NCI-H748 (cell line): ENCODE data around the gene CFAP141.
"Not testable (repeated sequence)": the region's sequence is repeated elsewhere in the genome, so short reads cannot be mapped to it uniquely, and the experiment has no call there.

Experiments used
- DNase-seq: peaks from one replicate; lab custom pipeline; 2025; ENCODE audit not compliant: unreplicated experiment; lab: John Stamatoyannopoulos, UW

The CFAP141 gene

DNA sequence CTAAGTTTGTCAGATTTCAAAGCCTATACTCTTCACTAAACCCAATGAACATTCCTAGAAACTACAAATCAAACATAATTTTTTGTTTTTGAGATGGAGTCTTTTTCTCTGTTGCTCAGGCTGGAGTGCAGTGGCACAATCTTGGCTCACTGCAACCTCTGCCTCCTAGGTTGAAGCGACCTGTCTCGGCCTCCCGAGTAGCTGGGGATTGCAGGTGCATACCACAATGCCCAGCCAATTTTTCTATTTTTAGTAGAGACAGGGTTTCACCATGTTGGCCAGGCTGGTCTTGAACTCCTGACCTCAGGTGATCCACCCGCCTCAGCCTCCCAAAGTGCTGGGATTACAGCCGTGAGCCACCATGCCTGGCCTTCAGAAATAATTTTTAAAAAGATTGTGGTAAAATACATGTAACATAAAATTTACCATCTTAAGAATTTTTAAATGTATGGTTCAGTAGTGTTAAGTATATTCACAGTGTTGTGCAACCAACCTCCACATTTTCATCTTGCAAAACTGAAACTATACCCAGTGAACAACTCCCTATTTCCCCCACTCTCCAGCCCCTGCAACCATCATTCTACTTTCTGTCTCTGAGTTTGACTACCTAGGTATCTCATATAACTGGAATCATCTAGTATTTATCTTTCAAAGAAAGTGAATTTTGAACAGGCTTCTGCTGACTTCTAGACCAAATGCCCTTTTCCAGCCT is 2.7 kb upstream of the CFAP141 start:
- DNase-seq = no peak

DNA sequence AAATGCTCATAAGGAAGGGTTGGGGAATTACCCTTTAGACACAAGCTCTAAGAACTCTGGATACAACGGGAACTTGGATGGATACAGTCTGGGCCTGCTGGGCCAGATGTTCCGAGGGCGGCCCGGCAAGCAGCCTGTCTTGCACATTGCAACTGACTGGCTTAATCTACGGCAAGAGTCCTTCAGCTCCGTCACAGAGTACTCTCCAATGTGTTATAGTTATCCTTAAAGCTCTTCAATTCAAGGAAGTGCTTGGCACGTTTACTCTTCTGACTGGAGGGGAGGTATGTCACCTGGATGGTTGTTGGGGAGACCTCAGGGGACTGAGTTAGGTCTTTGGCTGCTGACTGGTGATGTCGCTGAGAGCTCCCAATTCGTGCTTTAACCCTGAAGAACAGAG is 1.1 kb upstream of the CFAP141 start:
- DNase-seq = no peak

DNA sequence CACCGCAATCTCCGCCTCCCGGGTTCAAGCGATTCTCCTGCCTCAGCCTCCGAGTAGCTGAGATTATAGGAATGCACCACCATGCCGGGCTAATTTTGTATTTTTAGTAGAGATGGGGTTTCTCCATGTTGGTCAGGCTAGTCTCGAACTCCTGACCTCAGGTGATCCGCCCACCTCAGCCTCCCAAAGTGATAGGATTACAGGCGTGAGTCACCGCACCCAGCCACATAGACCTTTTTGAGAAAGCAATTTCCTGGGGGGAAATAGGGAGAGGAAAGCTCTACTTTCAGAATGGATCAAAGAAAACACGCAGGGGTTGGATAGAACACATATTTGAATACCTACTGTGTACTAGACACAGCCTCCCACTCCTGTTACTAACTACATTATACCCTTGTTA is 355 bp downstream of the CFAP141 start:
- DNase-seq = not testable (repeated sequence)

DNA sequence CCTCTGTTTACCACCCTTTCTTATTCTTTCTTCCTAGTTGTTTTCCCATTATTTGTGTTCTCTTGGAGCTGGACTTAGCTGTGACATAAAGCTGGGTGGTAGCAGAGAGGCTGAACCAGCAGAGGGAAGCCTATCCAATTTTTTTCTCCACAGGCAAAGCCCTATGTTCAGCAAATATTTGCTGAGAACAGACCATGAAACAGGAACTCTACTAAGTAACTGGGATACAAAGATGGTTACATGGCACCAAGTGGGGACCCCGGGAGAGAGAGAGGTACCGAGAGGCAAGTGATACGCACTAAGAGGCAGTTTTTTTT is 6.6 kb downstream of the CFAP141 start:
- DNase-seq = no peak

DNA sequence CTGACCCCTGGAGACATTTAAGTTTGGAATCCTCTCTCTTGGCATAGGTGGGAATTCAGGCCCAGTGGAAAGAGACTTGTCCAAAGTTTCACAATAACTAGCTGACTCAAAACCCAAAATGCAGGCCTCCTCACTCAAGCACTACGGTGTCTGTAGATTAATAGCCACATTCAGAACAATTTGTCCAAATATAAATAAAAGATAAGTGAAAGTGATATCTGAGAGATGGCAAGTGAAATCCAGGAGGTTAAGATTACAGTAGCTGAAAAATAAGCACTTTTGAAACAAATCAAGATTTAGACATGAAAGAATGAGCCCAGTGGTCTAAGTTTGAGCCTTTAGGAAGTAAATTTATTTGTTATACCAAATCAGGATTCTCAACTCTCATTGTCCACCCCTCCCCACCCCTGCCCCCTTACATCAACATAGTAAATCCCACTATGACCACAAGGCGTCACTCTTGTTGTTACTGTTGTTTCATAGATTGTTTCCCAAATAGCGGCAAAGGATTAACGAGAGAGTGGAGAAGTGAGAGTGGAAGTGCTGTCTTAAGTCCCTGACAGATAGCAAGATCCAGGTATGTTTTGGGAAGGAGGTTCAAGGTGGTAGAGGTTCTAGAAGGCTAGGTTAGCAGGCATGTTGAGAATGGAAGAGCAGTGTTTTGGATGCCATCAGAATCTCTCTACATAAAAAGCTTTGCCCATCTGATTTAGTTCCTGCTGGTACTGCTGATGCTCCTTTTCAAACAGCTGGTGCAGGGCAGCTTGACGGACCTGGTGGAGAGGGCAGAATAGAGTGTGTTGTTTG is 7.2 kb downstream of the CFAP141 start:
- peak; percentile 70 for DNase-seq

DNA sequence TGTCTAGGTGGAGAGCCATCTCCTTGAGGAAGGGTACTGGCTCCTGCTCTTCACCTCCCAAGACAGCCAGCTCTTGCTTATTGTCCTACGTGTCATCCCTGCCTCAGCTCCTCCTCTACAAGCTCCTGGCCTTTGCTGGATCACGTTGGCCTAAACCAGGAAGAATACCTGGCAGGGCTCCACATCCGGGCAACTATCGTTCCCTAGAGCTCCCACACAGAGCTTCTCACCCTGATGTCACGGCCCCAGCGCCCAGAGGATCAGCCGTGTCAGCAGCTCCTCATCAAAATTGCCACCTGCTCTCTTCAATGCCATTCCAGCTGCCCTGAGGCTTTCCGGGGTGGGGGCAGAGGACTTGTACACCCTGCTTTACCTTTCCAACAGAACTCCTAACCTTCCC is 12.3 kb downstream of the CFAP141 start:
- peak; percentile 20 for DNase-seq

DNA sequence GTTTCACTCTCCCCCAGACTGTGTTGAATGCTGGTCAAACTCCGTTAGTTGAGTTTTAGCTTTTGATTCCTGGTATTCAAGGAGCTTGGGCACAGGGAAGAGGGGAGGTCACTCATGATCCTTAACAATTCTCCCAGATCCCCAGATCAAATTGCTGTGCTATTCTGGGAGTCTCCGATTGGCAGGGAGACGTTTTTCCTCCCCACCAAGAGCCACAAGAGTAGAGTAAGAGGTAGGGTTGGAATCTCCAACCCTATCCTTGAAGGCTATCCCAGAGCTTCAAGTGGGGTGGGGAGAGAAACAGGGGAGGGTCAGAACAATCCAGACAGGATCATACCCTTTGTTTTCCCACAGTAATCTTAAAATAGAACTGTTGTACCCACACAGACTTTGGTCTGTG is 13.7 kb downstream of the CFAP141 start:
- DNase-seq = no peak

DNA sequence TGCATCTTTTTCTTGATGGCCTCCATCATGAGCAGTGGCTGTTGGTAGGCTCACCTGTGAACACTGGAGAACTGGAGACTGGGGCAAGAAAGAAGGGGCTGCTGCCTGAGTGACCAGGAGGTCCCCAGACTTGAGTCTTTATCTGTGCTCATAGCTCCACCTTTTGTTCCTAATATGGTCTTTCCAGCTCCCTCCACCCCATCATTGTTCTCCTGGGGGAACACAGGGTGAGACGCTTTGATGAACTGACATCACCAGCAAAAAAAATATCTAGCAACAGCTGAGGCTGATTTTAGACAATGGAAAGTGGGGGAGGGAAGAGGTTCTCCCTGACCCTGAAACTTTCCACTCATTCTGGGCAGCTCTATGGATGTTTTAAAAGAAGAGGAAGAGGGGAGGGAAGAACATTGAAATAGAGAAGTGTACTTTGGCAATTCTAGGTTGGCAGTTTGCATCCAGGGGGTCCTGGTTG is 14.1 kb downstream of the CFAP141 start, which contains the start of gene TPM3:
Gene TPM3, minus strand, starts transcription at position 111 of the 472 bp plus-strand sequence. Its CDS starts 82 bp downstream, at position 29.
- DNase-seq = no peak

DNA sequence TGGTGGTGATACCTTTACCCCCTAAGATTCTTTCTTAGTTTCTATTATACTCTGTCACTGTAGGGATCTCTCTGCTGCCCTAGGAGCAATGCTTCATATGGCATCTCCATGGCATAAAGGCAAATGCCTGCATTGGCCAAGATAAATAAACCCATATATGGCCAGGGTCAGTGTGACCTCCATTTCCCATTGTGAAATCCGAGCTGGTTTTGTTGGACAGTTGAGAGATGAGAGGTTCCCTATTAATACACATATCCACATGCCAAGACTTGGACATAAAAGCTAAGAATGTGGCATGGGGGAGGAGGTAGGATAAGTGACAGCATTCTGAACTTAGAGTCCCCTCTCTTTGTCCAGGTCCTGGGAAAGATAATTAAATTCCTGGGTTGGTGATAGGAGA is 15.6 kb downstream of the CFAP141 start:
- DNase-seq = no peak

DNA sequence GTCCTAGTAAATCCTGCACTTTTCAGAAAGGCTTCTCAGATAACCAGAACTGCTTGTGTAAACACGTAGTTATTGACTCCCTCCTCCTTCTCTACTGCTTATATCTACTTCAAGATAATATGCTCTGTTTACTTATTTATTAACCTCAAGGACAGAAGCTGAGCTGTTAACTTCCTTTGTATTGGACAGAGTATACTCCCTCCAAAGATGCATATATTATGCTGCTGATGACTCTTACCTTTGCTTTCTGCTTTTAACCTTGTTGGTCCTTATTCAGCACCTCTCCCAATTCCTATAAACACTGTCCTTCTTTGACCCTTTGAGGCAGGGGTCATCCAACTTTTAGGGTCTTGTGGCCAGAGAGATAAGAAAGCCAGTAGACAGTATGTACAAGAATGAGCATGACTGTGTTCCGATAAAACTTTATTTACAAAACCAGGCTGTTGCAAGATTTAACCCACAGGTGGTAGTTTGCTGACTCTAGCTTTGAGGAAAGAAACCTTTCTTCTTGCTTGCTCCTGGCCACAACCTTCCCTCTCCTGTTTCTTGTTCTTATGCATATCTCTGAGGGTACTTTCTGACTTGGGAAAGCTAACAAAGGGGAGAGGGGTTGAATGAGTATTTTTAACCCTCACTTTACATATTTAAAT is 19.2 kb downstream of the CFAP141 start:
- DNase-seq = peak; percentile 10

DNA sequence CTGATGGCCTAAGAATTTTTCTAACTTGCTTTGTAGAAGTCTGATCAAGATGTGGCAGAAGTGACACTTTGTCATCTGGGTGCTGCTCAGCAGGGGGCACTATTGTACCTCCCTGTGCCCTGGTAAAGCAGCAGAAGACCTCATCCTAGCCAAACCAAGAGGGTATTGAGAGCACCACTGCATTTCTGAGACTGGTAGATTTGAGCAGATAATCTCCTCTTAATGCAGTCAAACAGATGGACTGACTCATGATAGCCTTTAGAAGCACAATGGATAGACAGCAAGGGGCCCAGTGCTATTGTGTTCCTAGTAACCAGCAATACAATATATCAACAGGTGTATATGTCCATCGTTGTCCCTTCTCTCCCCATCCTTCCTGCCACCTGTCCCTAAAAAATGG is 20.0 kb downstream of the CFAP141 start:
- DNase-seq = peak; percentile 68

DNA sequence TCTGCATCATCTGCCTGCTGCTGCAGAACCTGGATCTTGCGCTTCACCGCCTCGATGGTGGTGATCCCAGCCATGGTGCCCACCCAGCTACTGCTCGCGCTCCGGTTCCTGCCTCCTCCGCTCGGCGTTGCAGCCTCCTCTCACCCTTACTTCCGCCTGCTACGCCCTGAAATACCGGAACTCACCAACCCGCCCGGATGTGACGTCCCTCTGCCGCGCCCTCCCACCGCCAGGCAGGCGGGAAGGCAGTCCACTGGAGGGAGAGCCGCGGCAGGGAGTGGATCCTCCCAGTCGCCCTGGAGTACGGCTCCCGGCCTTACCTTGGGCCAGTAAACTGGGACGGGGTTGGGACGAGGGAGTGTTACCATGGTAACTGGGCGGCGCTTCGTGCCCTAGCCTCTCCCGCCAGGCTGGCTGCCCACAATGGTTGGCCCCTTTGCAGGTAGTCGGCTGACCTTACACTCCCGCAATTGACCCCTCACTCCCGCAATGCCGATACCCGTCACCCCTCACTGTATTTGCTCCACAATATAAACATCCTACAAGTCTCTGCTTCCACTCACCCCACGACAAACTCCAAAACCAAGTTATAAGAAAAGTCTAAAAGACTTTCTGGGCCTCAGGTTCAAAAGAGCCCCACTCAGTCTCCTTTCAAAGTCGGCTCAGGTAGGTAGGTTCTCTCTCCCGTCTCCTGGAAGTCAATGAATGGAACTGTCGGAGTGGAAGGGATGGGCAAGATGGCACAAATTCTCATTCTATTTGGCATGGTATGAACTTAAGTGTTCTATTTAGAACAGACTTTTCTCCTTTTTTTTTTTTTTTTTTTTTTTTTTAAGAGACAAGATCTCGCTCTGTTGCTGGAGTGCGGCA is 22.9 kb downstream of the CFAP141 start:
- peak; percentile 99 for DNase-seq

DNA sequence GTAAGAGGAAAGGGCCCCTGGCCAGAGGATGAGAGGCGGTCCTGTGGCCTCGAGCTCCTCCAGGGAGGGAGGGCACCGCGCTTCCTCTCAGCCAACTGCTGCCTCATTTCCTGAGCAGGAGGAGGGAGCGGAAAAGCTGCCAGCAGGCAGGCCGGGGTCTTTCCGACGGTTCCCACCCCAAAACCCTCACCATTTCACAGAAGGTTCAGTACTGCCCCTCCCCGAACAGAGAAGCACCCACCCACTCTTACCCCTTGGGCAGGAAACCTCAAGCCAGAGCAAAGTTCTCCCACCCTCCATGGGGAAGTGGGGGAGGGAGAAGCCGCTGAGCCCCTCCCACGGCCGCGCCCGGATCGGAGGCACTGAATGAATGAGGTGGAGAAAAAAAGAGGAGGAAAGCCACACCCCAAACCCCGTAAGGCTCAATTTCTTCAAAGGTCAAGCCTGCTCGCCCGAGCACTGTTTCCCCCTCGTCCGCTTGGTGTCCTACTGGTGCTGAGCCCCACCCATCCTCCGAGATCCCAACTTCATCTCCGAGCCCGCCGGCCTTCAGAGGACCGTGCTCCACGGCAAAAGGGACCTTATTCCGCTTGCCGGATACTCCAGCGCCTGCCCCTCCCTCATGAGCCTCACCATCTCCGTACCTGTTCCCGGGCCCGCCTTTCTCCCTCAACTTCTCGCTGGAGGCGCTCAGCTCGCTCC is 23.6 kb downstream of the CFAP141 start:
- DNase-seq = peak; percentile 58

DNA sequence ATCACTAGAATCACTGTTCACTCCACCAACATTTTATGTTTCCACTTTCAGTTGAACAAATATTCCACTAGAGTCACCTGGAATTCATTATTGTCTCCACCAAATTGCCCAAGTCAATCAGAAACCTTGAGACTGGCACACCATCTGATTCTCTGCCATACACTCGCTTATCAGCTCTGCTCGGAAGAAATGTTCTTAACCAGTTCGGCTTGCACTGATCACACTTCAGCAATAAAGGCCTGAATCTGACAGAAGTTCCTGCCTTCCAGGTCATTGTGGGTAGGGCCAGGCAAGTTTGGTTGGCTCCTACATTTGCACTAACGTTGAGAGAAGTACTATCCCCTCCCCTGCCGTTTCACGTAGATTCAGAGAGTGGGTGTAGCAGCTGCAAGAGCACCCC is 24.2 kb downstream of the CFAP141 start:
- no peak for DNase-seq

DNA sequence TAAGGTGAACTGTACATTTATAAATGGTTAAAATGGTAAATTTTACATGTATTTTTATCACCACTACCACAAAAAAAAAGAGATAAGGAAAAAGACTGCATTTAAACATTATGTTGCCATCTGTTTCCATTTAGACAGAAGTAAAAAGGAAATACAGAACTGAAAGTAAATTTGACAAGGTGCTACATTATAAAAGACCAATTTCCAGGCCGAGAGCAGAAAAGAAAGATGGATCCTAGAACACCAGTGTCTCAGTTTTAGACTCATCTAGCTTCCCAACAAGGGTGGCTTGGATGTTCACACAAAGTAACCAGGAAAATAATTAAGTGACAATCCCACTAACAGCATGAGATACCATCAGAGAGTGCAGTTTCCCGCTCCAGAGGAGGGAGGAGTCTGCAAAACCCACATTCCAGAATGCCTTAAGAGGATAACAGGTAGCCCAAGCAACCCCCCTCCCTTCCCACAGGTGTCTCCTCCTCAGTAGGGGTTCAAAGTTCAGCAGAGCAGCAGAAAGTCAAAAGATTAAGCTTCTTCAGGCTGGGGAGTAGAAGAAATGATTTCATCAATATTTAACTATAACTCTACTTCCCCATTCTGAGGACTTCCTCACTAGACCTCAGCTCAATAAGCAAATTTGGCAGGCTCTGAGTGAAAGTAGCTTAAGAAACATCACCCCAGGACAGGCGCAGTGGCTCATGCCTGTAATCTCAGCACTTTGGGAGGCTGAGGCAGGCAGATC is 26.0 kb downstream of the CFAP141 start:
- DNase-seq = no peak

DNA sequence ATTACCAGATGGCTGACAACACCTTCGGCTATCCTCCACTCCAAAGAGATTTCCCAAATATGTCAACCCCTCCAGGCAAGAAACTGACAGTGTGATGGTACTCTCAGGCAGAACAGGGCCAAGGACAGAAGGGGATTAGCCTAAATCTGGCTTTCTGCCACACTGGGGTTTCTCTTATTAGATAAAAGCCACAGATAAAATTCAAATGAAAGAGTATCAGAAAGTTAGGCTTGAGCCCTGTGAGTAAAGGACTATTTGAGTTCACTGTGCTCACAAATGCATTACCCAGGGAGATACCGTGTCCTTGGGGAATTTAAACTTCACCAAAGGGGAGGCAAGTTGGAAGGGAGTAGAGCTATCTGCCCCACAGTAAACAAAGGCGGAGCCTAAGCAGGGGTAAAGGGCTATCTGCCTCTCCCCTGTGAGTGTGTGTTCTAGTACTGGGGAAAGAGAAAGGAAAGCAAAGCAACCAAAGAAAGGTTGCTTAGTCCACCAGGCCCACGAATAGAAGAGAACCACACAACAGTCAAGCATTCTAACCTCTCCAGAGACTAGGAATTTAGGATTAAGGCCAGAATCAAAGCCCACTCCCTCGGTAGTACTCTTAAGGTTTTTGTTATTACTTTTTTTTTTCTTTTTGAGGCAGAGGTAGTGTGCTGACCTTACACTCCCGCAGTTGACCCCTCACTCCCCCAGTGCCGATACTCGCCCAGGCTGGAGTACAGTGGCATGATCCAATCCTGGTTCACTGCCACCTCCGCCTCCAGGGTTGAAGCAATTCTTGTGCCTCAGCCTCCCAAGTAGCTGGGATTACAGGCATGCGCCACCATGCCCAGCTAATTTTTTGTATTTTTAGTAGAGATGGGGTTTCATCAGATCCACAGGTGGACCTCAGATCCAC is 27.0 kb downstream of the CFAP141 start:
- no peak for DNase-seq

DNA sequence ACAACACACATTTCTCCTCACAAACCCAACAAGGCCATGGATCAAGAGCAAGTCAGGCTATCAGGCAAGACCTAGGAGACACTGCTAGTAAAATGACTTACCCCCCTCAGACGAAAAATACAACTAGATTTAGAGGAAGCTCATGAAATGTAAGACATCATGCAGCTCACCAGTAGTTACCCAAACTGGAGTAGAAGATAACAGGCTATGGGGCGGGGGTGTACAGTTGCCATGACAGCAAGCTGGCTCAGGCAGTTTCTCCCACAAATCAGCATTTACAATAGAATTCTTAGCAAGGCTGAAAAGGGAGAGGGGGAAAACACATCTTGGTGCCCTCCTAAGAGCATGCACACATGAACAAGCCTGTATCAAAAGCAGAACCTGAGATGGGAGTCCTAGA is 28.1 kb downstream of the CFAP141 start:
- no peak for DNase-seq

DNA sequence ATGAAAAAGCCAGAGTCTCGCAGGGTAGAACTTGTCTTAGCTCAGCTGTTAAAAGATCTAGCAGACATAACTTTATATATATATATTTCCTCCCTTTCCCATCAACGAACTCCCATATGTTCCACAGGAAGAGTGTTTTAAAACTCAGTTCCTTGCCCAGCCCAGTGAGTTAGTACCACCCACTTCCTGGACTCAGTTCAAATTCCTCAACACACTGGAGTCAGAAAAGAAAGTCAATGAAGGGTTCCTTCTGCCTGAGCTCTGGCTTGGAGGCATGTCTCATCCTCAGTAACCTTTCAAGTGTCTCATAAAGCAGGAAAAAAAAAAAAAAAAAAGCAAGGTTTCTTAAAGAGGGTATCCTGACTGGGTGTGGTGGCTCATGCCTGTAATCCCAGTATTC is 29.8 kb downstream of the CFAP141 start:
- DNase-seq = no peak

DNA sequence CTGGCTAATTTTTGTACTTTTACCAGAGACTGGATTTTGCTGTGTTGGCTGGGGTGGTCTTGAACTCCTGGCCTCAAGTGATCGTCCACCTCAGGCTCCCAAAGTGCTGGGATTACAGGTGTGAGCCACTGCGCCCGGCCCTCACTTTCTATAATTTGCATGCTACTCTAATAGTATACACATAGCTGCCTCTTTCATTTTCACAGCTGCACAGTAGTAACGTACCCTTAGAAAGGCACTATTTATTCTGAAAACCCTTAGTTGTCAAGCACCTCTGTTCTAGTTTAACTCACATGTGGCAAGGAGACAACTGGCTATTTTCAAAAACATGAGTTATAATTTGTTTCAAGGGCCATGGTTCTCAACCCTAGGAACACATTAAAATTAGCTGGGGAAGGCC is 31.5 kb downstream of the CFAP141 start:
- no peak for DNase-seq
